Measurements from ENCODE around the gene NPHS1.

- no peak for TF ChIP-seq CTCF (conservative IDR thresholded peaks at IDR 0.05 in 1 of 2, IDR thresholded peaks at IDR 0.05 in 1 of 2; ENCODE audit: low read depth in 1 of 2, low read length in 2 of 2)
- no peak for TF ChIP-seq EZH2 (IDR thresholded peaks at IDR 0.05; ENCODE audit: low read length, missing control alignments)
Observed at GRCh38 chr19:35889370-35890112, 37.2 kb upstream of the NPHS1 start.
